CD14-positive monocyte (primary cell): ENCODE results near the gene TJP2. TPM values are rescaled to one million over a fixed set of nuclear protein-coding genes. Genes with fewer than 3 reads are reported as not detected.

ENCODE experiments used
- DNase-seq, 3 donors: peaks; one replicate each; pipeline ENCODE4 v3.0.0-alpha.2; 2011 to 2022
- H2AFZ ChIP-seq: 2 replicates; pipeline ENCODE4 v1.6.0; 2012; ENCODE audit warnings: mild to moderate bottlenecking, low read depth, low read length, inconsistent platforms; ENCODE audit not compliant: insufficient read depth, poor library complexity, severe bottlenecking
- H3K27ac ChIP-seq, 2 donors: 1 replicate in 1 of 2; 2 replicates in 1 of 2; pipeline ENCODE4 v1.5.1; 2012 to 2013; ENCODE audit warnings: low read length in 2 of 2, control low read depth in 1 of 2, inconsistent platforms in 1 of 2, low read depth in 1 of 2, mild to moderate bottlenecking in 1 of 2
- H3K27me3 ChIP-seq, 2 donors: one replicate each; pipeline versions ENCODE4 v1.6.0 to v1.6.1; 2011 to 2013; ENCODE audit warnings: low read length in 2 of 2; ENCODE audit not compliant: control insufficient read depth in 2 of 2, insufficient read depth in 2 of 2
- H3K36me3 ChIP-seq, 2 donors: replicated peaks in 1 of 2; 1 replicate in 1 of 2; 2 replicates in 1 of 2; pipeline versions ENCODE4 v1.5.1 to v1.6.1; 2012 to 2013; ENCODE audit warnings: low read length in 2 of 2, control low read depth in 1 of 2, inconsistent platforms in 1 of 2, mild to moderate bottlenecking in 1 of 2; ENCODE audit not compliant: insufficient read depth in 2 of 2, control insufficient read depth in 1 of 2
- H3K4me1 ChIP-seq, 2 donors: 1 replicate in 1 of 2; 2 replicates in 1 of 2; pipeline versions ENCODE4 v1.5.1 to v1.6.1; 2012 to 2013; ENCODE audit warnings: low read length in 2 of 2, control low read depth in 1 of 2, inconsistent platforms in 1 of 2, mild to moderate bottlenecking in 1 of 2, moderate library complexity in 1 of 2; ENCODE audit not compliant: insufficient read depth in 2 of 2, control insufficient read depth in 1 of 2
- H3K4me2 ChIP-seq: replicated peaks from 2 replicates; pipeline ENCODE3; 2012; ENCODE audit warnings: low read length, moderate library complexity, mild to moderate bottlenecking; ENCODE audit not compliant: poor library complexity, severe bottlenecking; ENCODE audit errors: extremely low read depth
- H3K4me3 ChIP-seq, 3 experiments: fragments of 200-600 bp in 1 of 3; sonication (generic) in 1 of 3; replicated peaks in 1 of 3; 1 replicate in 2 of 3; 2 replicates in 1 of 3; pipeline ENCODE4 v1.5.1; 2011 to 2013; ENCODE audit warnings: low read length in 3 of 3, mild to moderate bottlenecking in 3 of 3, control low read depth in 2 of 3, low read depth in 2 of 3, inconsistent platforms in 1 of 3, moderate library complexity in 1 of 3
- H3K79me2 ChIP-seq: 2 replicates; pipeline ENCODE4 v1.6.0; 2012; ENCODE audit warnings: mild to moderate bottlenecking, control low read depth, inconsistent platforms, low read length, moderate library complexity; ENCODE audit not compliant: insufficient read depth
- H3K9ac ChIP-seq: 2 replicates; pipeline ENCODE4 v1.6.0; 2017; ENCODE audit warnings: low read length, mild to moderate bottlenecking; ENCODE audit not compliant: insufficient read depth, poor library complexity, severe bottlenecking
- H3K9me3 ChIP-seq, 2 donors: replicated peaks in 1 of 2; 1 replicate in 1 of 2; 2 replicates in 1 of 2; pipeline versions ENCODE4 v1.5.1 to v1.6.1; 2012 to 2013; ENCODE audit warnings: low read length in 2 of 2, control low read depth in 1 of 2; ENCODE audit not compliant: control insufficient read depth in 1 of 2, insufficient read depth in 1 of 2
- H4K20me1 ChIP-seq: 2 replicates; pipeline ENCODE4 v1.6.0; 2012; ENCODE audit warnings: mild to moderate bottlenecking, low read length, control low read depth, moderate library complexity; ENCODE audit not compliant: insufficient read depth
- H3K27ac Mint-ChIP-seq, 7 donors: one replicate each; pipeline ENCODE4 v1.8.0; 2020; ENCODE audit warnings: mild to moderate bottlenecking in 7 of 7, mixed read lengths in 7 of 7, moderate library complexity in 6 of 7, inconsistent platforms in 2 of 7
- H3K27me3 Mint-ChIP-seq, 3 donors: one replicate each; pipeline ENCODE4 v1.8.0; 2021 to 2022; ENCODE audit warnings: low read depth in 3 of 3, mild to moderate bottlenecking in 3 of 3, mixed read lengths in 3 of 3, moderate library complexity in 3 of 3, inconsistent platforms in 1 of 3
- H3K36me3 Mint-ChIP-seq, 2 donors: one replicate each; pipeline ENCODE4 v1.8.0; 2020; ENCODE audit warnings: mixed read lengths in 2 of 2, inconsistent platforms in 1 of 2, mild to moderate bottlenecking in 1 of 2
- H3K4me1 Mint-ChIP-seq: one replicate; pipeline ENCODE4 v1.8.0; 2020; ENCODE audit warnings: mild to moderate bottlenecking, mixed read lengths
- H3K4me3 Mint-ChIP-seq, 2 donors: one replicate each; pipeline ENCODE4 v1.8.0; 2020; ENCODE audit warnings: mild to moderate bottlenecking in 2 of 2, mixed read lengths in 2 of 2, moderate library complexity in 1 of 2
- H3K9me3 Mint-ChIP-seq, 7 donors: one replicate each; pipeline ENCODE4 v1.8.0; 2020 to 2022; ENCODE audit warnings: mixed read lengths in 7 of 7, mild to moderate bottlenecking in 6 of 7, moderate library complexity in 6 of 7, inconsistent platforms in 2 of 7
- WGBS: methylation state at CpG from one replicate; pipeline ENCODE4 v1.1.5; 2013; ENCODE audit warnings: missing lambda C conversion rate; ENCODE audit not compliant: insufficient coverage; 5-methylcytosine and 5-hydroxymethylcytosine counted together
- intact Hi-C, 2 donors: fragments of 100-400 bp; cut with micrococcal nuclease; formaldehyde crosslinking; loops; one replicate each; pipeline versions ENCODE4 v1.15.0 to v1.15.1; 2023
- polyA plus RNA-seq, 3 donors: library from polyadenylated mRNA; depleted of rRNA in 1 of 3; unstranded in 2 of 3; stranded (reverse) in 1 of 3; fragments of 300-500 nt in 2 of 3; fragments of >200 nt in 1 of 3; fragmentation: Illumina TruSeq in 2 of 3; gene quantifications; 1 replicate in 2 of 3; 2 replicates in 1 of 3; pipeline ENCODE4 v1.2.3, GENCODE V29; 2012 to 2021
- TF ChIP-seq, protein P1 (sequence below): fragments of 200-600 bp; IDR thresholded peaks from one replicate; pipeline ENCODE4 v1.8.0; 2022; ENCODE audit warnings: antibody characterized with exemption, mild to moderate bottlenecking

Gene TJP2
- polyA plus RNA-seq, 3 donors, result 8.0 to 17.8 (median 13.8) TPM

DNA sequence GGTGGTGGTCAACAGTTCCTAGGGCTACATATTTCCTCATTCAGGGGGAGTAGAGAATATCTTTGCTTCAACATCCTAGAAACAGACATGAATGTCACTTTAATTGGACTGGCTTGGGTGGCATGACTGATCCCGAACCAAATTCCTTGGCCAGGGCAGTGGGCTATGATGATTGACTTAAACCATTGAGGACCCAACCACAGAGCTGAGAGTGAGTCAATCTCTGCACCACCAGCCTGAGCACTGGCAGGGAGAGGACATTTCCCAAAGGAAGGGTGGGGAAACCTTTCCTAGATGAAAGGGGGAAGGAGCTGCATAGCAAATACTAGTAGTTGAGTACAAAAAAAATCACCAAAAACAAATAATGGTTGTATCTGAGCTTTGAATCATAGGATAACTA lies 98.1 kb downstream of the TJP2 start:
- Histone ChIP-seq H3K27ac (no peak overlapping the region), H4K20me1 (no peaks in the 10 kb centered on the region), H3K79me2 (no peaks in the 10 kb centered on the region), H3K9me3 (no peaks in the 10 kb centered on the region), H3K4me2 (no peak overlapping the region), H3K27me3 (no peaks in the 10 kb centered on the region), H2AFZ (no peak overlapping the region), H3K9ac (no peak overlapping the region), H3K36me3 (no peaks in the 10 kb centered on the region), H3K4me3 (no peak overlapping the region), H3K4me1 (no peaks in the 10 kb centered on the region)
- no peaks in the 10 kb centered on the region for H3K36me3 Mint-ChIP-seq
- DNase-seq, result no peak
- intact Hi-C loops, result no loop called here
- H3K27ac Mint-ChIP-seq, result no peak overlapping the region
- no peak overlapping the region for H3K4me3 Mint-ChIP-seq
- H3K9me3 Mint-ChIP-seq, result peaks cover 0 to 17% (median 6%) of the 10 kb centered on the region in 7 donors
- H3K27me3 Mint-ChIP-seq, result peaks cover 0 to 7% (median 5%) of the 10 kb centered on the region in 3 donors
- WGBS, result no CpG with 5 or more reads among the region's 1 CpG
- no peaks in the 10 kb centered on the region for H3K4me1 Mint-ChIP-seq
- TF ChIP-seq, protein P1, sequence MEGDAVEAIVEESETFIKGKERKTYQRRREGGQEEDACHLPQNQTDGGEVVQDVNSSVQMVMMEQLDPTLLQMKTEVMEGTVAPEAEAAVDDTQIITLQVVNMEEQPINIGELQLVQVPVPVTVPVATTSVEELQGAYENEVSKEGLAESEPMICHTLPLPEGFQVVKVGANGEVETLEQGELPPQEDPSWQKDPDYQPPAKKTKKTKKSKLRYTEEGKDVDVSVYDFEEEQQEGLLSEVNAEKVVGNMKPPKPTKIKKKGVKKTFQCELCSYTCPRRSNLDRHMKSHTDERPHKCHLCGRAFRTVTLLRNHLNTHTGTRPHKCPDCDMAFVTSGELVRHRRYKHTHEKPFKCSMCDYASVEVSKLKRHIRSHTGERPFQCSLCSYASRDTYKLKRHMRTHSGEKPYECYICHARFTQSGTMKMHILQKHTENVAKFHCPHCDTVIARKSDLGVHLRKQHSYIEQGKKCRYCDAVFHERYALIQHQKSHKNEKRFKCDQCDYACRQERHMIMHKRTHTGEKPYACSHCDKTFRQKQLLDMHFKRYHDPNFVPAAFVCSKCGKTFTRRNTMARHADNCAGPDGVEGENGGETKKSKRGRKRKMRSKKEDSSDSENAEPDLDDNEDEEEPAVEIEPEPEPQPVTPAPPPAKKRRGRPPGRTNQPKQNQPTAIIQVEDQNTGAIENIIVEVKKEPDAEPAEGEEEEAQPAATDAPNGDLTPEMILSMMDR, result no peak

DNA sequence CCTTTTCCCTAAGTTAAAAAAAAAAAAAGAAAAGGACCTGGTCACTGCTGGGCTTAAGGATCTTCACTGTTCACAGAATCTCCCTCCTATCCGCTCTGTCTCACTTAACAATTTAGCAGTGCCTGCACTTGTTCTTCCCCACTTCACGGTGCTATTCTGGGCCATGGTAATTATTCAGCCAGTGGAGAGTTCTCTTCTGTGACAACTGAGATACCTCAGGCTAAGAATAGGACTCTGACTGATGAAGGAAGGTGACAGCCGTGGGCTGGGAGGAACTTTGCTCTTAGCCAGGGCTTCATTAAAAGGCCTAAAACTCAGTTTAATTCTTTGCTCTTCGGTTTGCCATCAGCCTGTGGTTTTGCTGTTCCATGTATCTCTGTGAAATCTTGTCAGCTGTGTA lies 99.1 kb downstream of the TJP2 start:
- Histone ChIP-seq H3K4me1 (no peaks in the 10 kb centered on the region), H3K27ac (no peak overlapping the region), H3K4me2 (no peak overlapping the region), H3K79me2 (no peaks in the 10 kb centered on the region), H4K20me1 (no peaks in the 10 kb centered on the region), H3K27me3 (no peaks in the 10 kb centered on the region), H3K4me3 (no peak overlapping the region), H3K9ac (no peak overlapping the region), H3K9me3 (no peaks in the 10 kb centered on the region), H2AFZ (no peak overlapping the region), H3K36me3 (no peaks in the 10 kb centered on the region)
- Mint-ChIP-seq H3K27ac (no peak overlapping the region), H3K27me3 (peaks cover 0 to 6% (median 5%) of the 10 kb centered on the region in 3 donors), H3K9me3 (peaks cover under 1 to 23% (median 8%) of the 10 kb centered on the region in 7 donors), H3K4me1 (no peaks in the 10 kb centered on the region), H3K36me3 (no peaks in the 10 kb centered on the region), H3K4me3 (no peak overlapping the region)
- 80% methylated on average over 3 of the region's 4 CpGs for WGBS
- intact Hi-C loops, result no loop called here
- DNase-seq, result no peak
- TF ChIP-seq, protein P1, result no peak
